AG09309 (cell line): ENCODE results near the gene RALGDS.

Source experiments
- DNase-seq: peaks from one replicate; pipeline ENCODE4 v3.0.0-alpha.2; 2010; ENCODE audit warnings: low read depth
- H3K4me3 ChIP-seq: 2 replicates; pipeline ENCODE4 v1.5.1; 2011; ENCODE audit warnings: mild to moderate bottlenecking, low read depth, low read length, moderate library complexity; ENCODE audit not compliant: control insufficient read depth
- TF ChIP-seq, protein P1 (sequence below): IDR thresholded peaks from 2 replicates; pipeline ENCODE4 v1.5.1; 2011; ENCODE audit warnings: mild to moderate bottlenecking, low read depth, low read length, inconsistent platforms; ENCODE audit not compliant: insufficient read depth, control insufficient read depth; ENCODE audit errors: missing control alignments

Gene RALGDS

DNA sequence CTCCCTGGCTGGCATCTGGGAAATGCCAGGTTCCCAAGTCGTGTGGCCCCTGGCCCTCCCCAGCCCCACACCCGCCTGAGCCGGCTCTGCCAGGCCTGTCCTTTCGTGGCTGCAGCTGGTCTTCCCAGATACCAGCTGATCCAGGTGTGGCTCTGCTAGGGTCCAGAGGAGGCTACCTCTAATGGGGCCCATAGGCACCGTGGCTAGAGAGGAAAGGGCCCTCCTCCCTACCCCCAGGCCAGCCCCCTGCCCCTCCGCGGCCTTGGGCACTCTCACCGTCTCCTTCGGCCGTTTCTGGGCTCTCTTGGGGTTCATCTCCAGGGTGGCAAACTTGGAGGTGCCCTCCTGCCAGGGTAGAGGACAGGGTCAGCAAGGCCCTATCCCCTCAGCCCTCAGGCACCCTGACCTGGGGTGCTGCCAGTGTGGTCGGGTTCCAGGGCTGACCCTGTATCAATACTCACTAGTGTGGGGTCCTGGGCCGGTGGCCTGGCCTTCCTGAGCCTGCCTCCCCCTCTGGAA is 17.0 kb downstream of the RALGDS start:
- no peak for DNase-seq
- no peak overlapping the region for H3K4me3 ChIP-seq
- TF ChIP-seq, protein P1, sequence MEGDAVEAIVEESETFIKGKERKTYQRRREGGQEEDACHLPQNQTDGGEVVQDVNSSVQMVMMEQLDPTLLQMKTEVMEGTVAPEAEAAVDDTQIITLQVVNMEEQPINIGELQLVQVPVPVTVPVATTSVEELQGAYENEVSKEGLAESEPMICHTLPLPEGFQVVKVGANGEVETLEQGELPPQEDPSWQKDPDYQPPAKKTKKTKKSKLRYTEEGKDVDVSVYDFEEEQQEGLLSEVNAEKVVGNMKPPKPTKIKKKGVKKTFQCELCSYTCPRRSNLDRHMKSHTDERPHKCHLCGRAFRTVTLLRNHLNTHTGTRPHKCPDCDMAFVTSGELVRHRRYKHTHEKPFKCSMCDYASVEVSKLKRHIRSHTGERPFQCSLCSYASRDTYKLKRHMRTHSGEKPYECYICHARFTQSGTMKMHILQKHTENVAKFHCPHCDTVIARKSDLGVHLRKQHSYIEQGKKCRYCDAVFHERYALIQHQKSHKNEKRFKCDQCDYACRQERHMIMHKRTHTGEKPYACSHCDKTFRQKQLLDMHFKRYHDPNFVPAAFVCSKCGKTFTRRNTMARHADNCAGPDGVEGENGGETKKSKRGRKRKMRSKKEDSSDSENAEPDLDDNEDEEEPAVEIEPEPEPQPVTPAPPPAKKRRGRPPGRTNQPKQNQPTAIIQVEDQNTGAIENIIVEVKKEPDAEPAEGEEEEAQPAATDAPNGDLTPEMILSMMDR: no peak

GRCh38 chr9:133103183-133103986 is 17.7 kb downstream of the RALGDS start:
- DNase-seq: no peak
- TF ChIP-seq, protein P1: peak; percentile 98
- no peak overlapping the region for H3K4me3 ChIP-seq

- no peak overlapping the region for H3K4me3 ChIP-seq
- TF ChIP-seq, protein P1: no peak
- DNase-seq: no peak
Measured at GRCh38 chr9:133102190-133103021, 18.6 kb downstream of the RALGDS start.

DNA sequence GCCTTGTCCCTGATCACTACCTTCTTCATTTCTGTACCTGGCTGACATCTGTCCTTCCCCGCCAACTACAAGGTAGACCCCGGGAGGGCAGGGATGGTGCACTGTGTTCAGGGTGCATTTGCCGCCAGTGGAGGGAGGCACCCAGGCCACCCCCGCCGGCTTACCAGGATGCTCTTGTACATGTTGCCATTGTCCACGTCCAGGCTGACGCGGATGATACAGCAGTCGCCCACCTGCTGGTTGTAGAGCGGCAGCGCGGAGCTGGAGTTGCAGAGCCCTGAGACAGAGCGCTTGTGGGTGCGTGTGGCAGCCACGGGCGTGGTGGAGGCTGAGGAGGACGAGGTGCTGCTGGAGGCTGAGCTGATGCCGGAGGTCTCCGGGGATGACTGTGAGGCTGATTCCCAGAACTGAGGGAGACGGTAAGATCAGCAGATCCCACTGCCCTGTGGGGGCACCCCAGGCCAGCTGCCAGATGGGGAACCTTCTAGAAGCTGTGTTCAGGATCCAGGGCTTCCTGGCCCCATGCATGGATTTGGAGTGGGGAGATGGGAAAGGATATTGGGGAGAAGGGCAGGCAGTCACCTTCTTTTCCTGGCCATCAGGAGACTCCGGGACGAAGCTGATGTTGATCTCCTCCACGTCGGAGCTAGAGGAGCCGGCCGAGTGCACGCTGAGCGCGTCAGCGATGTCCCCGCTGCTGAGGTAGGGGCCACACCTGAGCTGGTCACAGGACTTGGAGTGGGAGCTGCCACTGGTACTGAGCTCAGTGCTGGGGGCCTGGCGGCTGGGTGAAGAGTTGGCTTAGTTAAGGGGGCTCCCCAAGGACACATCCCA is 19.5 kb downstream of the RALGDS start:
- TF ChIP-seq, protein P1: no peak
- DNase-seq: no peak
- no peak overlapping the region for H3K4me3 ChIP-seq

DNA sequence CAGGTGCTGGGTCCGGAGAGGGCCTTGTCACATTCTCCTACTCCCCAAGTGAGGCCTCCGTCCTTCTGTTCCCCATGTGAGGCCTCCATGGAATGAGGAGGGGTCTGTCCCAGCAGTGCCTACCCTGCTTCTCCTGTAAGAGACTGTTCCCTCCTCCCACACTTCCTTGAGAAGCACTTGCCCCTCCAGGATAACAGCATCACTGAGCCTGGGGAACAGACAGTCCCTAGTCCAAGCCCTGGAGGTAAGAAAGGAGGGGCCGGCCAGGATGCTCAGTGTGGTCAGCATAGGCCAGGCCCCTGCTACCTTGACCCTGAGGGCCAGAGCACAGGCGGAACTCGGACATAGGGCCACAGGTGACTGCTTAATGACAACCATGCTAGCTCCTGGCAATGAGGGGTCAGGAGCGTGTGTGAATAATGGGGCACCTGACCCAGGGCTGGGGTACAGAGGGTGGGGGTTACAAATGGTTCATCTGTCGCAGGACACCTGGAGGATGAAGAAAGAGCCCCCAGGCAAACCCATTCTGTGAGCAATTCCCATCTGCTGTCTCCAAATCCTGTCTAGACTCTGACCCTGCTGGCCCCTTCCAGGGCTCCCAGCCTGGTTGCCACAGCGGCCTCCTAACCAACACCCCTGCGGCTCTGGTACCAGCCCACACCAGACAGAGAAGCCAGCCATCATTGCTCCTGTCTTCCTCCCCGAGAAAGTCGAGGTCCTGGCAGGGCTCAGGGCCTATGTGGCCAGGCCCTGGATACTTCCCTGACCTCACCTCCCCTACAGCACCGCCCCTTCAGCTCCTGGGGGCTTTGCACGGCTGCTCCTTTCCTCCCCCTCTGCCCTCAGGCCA is 20.3 kb downstream of the RALGDS start:
- TF ChIP-seq, protein P1: no peak

More for the DNA sequence above, 20.3 kb downstream of the RALGDS start:
- H3K4me3 ChIP-seq: no peak overlapping the region
- DNase-seq: no peak
